Testis (tissue), 2 donors: ENCODE data around the gene FHOD1.

ENCODE experiments used
- POLR2A ChIP-seq: fragments of 450-650 bp; IDR thresholded peaks from one replicate; pipeline ENCODE4 v1.6.1; 2017; ENCODE audit warnings: antibody characterized with exemption, mild to moderate bottlenecking, moderate library complexity
- TF ChIP-seq, protein P1 (sequence below), 3 experiments: fragments of 450-650 bp in 2 of 3; fragments of 200-600 bp in 1 of 3; sonication (generic) in 1 of 3; IDR thresholded peaks; one replicate each; pipeline ENCODE4 v1.5.1; 2016 to 2019; ENCODE audit warnings: antibody characterized with exemption in 3 of 3, mild to moderate bottlenecking in 2 of 3, moderate library complexity in 1 of 3

DNA sequence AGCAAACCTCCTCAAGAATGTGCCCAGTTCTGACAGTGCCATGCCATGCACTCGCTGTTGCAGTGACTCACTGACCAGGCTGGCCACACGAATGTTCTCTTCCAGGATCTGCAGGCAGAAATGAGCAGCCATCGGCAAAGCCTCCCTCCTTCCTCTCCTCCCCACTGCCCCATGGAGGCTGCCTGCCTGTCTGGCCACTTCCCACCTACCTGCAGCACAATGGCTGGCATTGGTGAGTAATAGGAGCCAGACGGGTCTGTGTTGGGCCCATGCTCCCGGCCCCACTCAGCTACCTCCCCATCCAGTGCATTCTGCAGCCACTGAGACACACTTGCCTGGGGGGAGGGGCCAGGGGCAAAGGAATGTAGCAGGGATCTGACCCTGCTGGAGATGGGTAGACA, 60.7 kb downstream of the FHOD1 start:
- TF ChIP-seq, protein P1, sequence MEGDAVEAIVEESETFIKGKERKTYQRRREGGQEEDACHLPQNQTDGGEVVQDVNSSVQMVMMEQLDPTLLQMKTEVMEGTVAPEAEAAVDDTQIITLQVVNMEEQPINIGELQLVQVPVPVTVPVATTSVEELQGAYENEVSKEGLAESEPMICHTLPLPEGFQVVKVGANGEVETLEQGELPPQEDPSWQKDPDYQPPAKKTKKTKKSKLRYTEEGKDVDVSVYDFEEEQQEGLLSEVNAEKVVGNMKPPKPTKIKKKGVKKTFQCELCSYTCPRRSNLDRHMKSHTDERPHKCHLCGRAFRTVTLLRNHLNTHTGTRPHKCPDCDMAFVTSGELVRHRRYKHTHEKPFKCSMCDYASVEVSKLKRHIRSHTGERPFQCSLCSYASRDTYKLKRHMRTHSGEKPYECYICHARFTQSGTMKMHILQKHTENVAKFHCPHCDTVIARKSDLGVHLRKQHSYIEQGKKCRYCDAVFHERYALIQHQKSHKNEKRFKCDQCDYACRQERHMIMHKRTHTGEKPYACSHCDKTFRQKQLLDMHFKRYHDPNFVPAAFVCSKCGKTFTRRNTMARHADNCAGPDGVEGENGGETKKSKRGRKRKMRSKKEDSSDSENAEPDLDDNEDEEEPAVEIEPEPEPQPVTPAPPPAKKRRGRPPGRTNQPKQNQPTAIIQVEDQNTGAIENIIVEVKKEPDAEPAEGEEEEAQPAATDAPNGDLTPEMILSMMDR (IDR thresholded peaks at IDR 0.05), result no peak
- no peak for TF ChIP-seq POLR2A
